H9 (cell line): Measurements from ENCODE around the gene SHB. TPM values are rescaled to one million over a fixed set of nuclear protein-coding genes. Genes with fewer than 3 reads are reported as not detected.

Experiments
- DNase-seq: peaks from one replicate; pipeline ENCODE4 v3.0.0-alpha.2; 2017
- H2AFZ ChIP-seq: one replicate; pipeline ENCODE4 v1.6.1; 2013; ENCODE audit warnings: mild to moderate bottlenecking, low read length, control low read depth, moderate library complexity
- H2AK5ac ChIP-seq: 2 replicates; pipeline ENCODE4 v1.6.1; 2013; ENCODE audit warnings: low read length, control low read depth, mixed read lengths; ENCODE audit not compliant: insufficient read length
- H2BK120ac ChIP-seq: one replicate; pipeline ENCODE4 v1.6.1; 2013; ENCODE audit warnings: low read depth, mild to moderate bottlenecking, low read length, control low read depth, inconsistent platforms; ENCODE audit not compliant: poor library complexity, severe bottlenecking
- H2BK12ac ChIP-seq: 2 replicates; pipeline ENCODE4 v1.6.1; 2013; ENCODE audit warnings: low read length, control low read depth, mixed read lengths, low read depth; ENCODE audit not compliant: insufficient read length
- H2BK15ac ChIP-seq: 2 replicates; pipeline ENCODE4 v1.6.1; 2013; ENCODE audit warnings: low read depth, low read length, control low read depth
- H2BK20ac ChIP-seq: one replicate; pipeline ENCODE4 v1.6.1; 2013; ENCODE audit warnings: low read depth, mild to moderate bottlenecking, low read length, control low read depth, inconsistent platforms; ENCODE audit not compliant: poor library complexity, severe bottlenecking
- H2BK5ac ChIP-seq: 2 replicates; pipeline ENCODE4 v1.6.1; 2013; ENCODE audit warnings: low read length, control low read depth, mixed read lengths; ENCODE audit not compliant: insufficient read length
- H3K14ac ChIP-seq: 2 replicates; pipeline ENCODE4 v1.6.1; 2013; ENCODE audit warnings: low read length, control low read depth; ENCODE audit not compliant: insufficient read depth
- H3K18ac ChIP-seq: 2 replicates; pipeline ENCODE4 v1.6.1; 2013; ENCODE audit warnings: low read depth, mild to moderate bottlenecking, mixed read lengths, low read length, control low read depth; ENCODE audit not compliant: insufficient read length
- H3K23ac ChIP-seq: 2 replicates; pipeline ENCODE4 v1.6.1; 2013; ENCODE audit warnings: low read length, control low read depth, mixed read lengths, low read depth; ENCODE audit not compliant: insufficient read length
- H3K23me2 ChIP-seq: 2 replicates; pipeline ENCODE4 v1.6.1; 2013; ENCODE audit warnings: low read depth, mild to moderate bottlenecking, mixed read lengths, low read length, control low read depth; ENCODE audit not compliant: insufficient read length, poor library complexity, severe bottlenecking
- H3K27ac ChIP-seq: 2 replicates; pipeline ENCODE4 v1.5.1; 2013; ENCODE audit warnings: low read length, control low read depth, mixed read lengths, low read depth; ENCODE audit not compliant: insufficient read length
- H3K27me3 ChIP-seq: 2 replicates; pipeline ENCODE4 v1.6.1; 2013; ENCODE audit warnings: low read length, control low read depth, inconsistent platforms; ENCODE audit not compliant: insufficient read depth
- H3K4ac ChIP-seq: 2 replicates; pipeline ENCODE4 v1.6.1; 2013; ENCODE audit warnings: low read depth, mild to moderate bottlenecking, control low read depth, inconsistent platforms, low read length, moderate library complexity
- H3K4me1 ChIP-seq: 2 replicates; pipeline ENCODE4 v1.6.1; 2013; ENCODE audit warnings: low read length, control low read depth, inconsistent platforms; ENCODE audit not compliant: insufficient read depth
- H3K4me2 ChIP-seq: 2 replicates; pipeline ENCODE4 v1.6.1; 2013; ENCODE audit warnings: low read length, control low read depth, mixed read lengths; ENCODE audit not compliant: insufficient read length, insufficient read depth
- H3K56ac ChIP-seq: 2 replicates; pipeline ENCODE4 v1.6.1; 2013; ENCODE audit warnings: low read depth, mild to moderate bottlenecking, mixed read lengths, low read length, control low read depth; ENCODE audit not compliant: insufficient read length
- H3K79me1 ChIP-seq: 2 replicates; pipeline ENCODE4 v1.6.1; 2013; ENCODE audit warnings: low read depth, mild to moderate bottlenecking, moderate library complexity, low read length, control low read depth, inconsistent platforms; ENCODE audit not compliant: insufficient read depth, poor library complexity, severe bottlenecking
- H3K79me2 ChIP-seq: 2 replicates; pipeline ENCODE4 v1.6.1; 2013; ENCODE audit warnings: low read length, control low read depth, inconsistent platforms; ENCODE audit not compliant: insufficient read depth
- H3K9ac ChIP-seq: 2 replicates; pipeline ENCODE4 v1.6.1; 2013; ENCODE audit warnings: low read length, control low read depth, mixed read lengths; ENCODE audit not compliant: insufficient read length; ENCODE audit errors: extremely low read depth
- H3K9me3 ChIP-seq: one replicate; pipeline ENCODE4 v1.6.1; 2013; ENCODE audit warnings: low read depth, low read length, inconsistent platforms; ENCODE audit not compliant: control insufficient read depth
- H3T11ph ChIP-seq: one replicate; pipeline ENCODE4 v1.6.1; 2013; ENCODE audit warnings: mild to moderate bottlenecking, low read length, control low read depth, inconsistent platforms
- H4K20me1 ChIP-seq: one replicate; pipeline ENCODE4 v1.6.1; 2013; ENCODE audit not compliant: control insufficient read depth, insufficient read length, insufficient read depth
- H4K5ac ChIP-seq: 2 replicates; pipeline ENCODE4 v1.6.1; 2013; ENCODE audit warnings: low read depth, mild to moderate bottlenecking, mixed read lengths, low read length, control low read depth; ENCODE audit not compliant: insufficient read length
- H4K8ac ChIP-seq: replicated peaks from 2 replicates; pipeline ENCODE4 v1.6.1; 2013; ENCODE audit warnings: low read length, control low read depth, mixed read lengths, low read depth; ENCODE audit not compliant: insufficient read length
- H4K91ac ChIP-seq: 2 replicates; pipeline ENCODE4 v1.6.1; 2013; ENCODE audit warnings: low read depth, mild to moderate bottlenecking, moderate library complexity, mixed read lengths, low read length, control low read depth; ENCODE audit not compliant: insufficient read length
- H3K27ac Mint-ChIP-seq, 3 experiments: 2 replicates in 2 of 3; 3 replicates in 1 of 3; pipeline ENCODE4 v1.8.0; 2020 to 2021; ENCODE audit warnings: mixed read lengths in 3 of 3, mild to moderate bottlenecking in 1 of 3, moderate library complexity in 1 of 3
- H3K27me3 Mint-ChIP-seq: 2 replicates; pipeline ENCODE4 v1.8.0; 2021; ENCODE audit warnings: low read depth, mild to moderate bottlenecking, moderate library complexity, mixed read lengths
- H3K36me3 Mint-ChIP-seq, 3 experiments: 2 replicates in 2 of 3; 3 replicates in 1 of 3; pipeline ENCODE4 v1.8.0; 2020 to 2021; ENCODE audit warnings: low read depth in 3 of 3, mixed read lengths in 3 of 3; ENCODE audit not compliant: insufficient read depth in 1 of 3
- H3K4me1 Mint-ChIP-seq, 2 experiments: 2 replicates each; pipeline ENCODE4 v1.8.0; 2020; ENCODE audit warnings: mixed read lengths in 2 of 2
- H3K4me3 Mint-ChIP-seq, 2 experiments: 2 replicates in 1 of 2; 3 replicates in 1 of 2; pipeline ENCODE4 v1.8.0; 2020 to 2021; ENCODE audit warnings: mild to moderate bottlenecking in 2 of 2, mixed read lengths in 2 of 2, moderate library complexity in 1 of 2
- H3K9me3 Mint-ChIP-seq, 2 experiments: 2 replicates in 1 of 2; 3 replicates in 1 of 2; pipeline ENCODE4 v1.8.0; 2020; ENCODE audit warnings: mild to moderate bottlenecking in 2 of 2, mixed read lengths in 2 of 2, moderate library complexity in 1 of 2
- WGBS: extraction: QIAGEN DNeasy Blood & Tissue Kit; methylation state at CpG from one replicate; pipeline ENCODE4 v1.1.7; 2013; ENCODE audit warnings: missing lambda C conversion rate, low lambda C conversion rate, mixed read lengths; ENCODE audit not compliant: insufficient read length; ENCODE audit errors: extremely low coverage; 5-methylcytosine and 5-hydroxymethylcytosine counted together
- total RNA-seq: library from RNA; stranded (reverse); gene quantifications from 2 replicates; pipeline ENCODE4 v1.2.1, GENCODE V29; 2021
- TF ChIP-seq, protein P1 (sequence below): fragments of 200-600 bp; sonication (generic); conservative IDR thresholded peaks from 3 replicates; pipeline ENCODE4 v1.8.0; 2021; ENCODE audit warnings: antibody characterized with exemption, mild to moderate bottlenecking

SHB gene
- total RNA-seq, 1 experiment from 2014 or later, result 14.6 TPM

DNA sequence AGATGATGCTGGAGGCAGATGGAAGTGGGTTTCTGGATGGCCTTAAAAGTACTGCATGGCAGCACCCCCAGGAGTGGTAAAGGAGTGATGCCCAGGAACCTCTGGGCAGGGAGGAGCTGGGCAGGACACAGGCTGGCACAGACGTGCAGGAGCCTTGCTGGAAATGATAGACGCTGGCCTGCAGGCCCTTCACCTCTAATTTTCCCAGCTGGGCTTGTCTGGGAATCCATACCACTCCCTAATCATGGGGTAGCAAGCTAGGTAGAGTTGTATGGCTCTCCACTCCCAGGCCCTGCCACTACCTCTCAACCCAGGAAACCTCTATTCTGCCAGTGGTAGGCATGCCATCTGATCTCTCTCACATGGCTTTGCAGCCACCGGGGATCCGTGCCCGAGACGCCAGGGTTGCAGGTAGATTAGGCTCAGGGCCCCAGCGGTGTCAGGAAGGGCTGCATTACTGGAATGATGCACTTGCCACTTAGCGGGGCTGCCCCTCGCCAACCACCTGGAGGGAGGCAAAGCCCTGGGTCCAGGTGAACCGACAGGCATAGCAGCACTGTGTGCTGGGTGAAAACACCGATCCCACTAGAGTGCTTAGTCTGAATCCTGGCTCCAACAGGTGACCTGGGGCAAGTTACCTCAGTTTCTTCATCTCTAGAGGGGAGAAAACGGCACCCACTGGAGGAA is 85.5 kb downstream of the SHB start:
- H4K8ac ChIP-seq, result no peak overlapping the region
- no peak overlapping the region for H3K56ac ChIP-seq
- Mint-ChIP-seq H3K36me3 (no peaks in the 10 kb centered on the region; a peak in 1 of 7 replicates), H3K4me3 (no peak overlapping the region), H3K27ac (peak overlapping the region in 1 of 3 experiments; percentile 57; a peak in 1 of 7 replicates), H3K9me3 (no peaks in the 10 kb centered on the region), H3K27me3 (no peaks in the 10 kb centered on the region), H3K4me1 (peaks cover 11 to 17% of the 10 kb centered on the region in 2 experiments)
- TF ChIP-seq, protein P1, sequence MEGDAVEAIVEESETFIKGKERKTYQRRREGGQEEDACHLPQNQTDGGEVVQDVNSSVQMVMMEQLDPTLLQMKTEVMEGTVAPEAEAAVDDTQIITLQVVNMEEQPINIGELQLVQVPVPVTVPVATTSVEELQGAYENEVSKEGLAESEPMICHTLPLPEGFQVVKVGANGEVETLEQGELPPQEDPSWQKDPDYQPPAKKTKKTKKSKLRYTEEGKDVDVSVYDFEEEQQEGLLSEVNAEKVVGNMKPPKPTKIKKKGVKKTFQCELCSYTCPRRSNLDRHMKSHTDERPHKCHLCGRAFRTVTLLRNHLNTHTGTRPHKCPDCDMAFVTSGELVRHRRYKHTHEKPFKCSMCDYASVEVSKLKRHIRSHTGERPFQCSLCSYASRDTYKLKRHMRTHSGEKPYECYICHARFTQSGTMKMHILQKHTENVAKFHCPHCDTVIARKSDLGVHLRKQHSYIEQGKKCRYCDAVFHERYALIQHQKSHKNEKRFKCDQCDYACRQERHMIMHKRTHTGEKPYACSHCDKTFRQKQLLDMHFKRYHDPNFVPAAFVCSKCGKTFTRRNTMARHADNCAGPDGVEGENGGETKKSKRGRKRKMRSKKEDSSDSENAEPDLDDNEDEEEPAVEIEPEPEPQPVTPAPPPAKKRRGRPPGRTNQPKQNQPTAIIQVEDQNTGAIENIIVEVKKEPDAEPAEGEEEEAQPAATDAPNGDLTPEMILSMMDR, result no peak
- no peak for DNase-seq
- H2BK120ac ChIP-seq, result no peak overlapping the region
- H3K4ac ChIP-seq, result no peak overlapping the region
- no peak overlapping the region for H4K5ac ChIP-seq
- no peak overlapping the region for H3K23ac ChIP-seq
- no peak overlapping the region for H3T11ph ChIP-seq
- no peaks in the 10 kb centered on the region; the same call in 1 of the 2 replicates for H3K79me2 ChIP-seq
- H2AFZ ChIP-seq, result no peak overlapping the region
- H3K27ac ChIP-seq, result no peak overlapping the region
- H3K27me3 ChIP-seq, result no peaks in the 10 kb centered on the region
- H3K23me2 ChIP-seq, result no peaks in the 10 kb centered on the region
- H3K9me3 ChIP-seq, result no peaks in the 10 kb centered on the region
- no peak overlapping the region for H3K9ac ChIP-seq
- H4K20me1 ChIP-seq, result no peaks in the 10 kb centered on the region
- no peak overlapping the region for H2AK5ac ChIP-seq
- no peak overlapping the region; the same call in 1 of the 2 replicates for H3K14ac ChIP-seq
- WGBS, result no CpG with 5 or more reads among the region's 12 CpGs
- no peak overlapping the region for H4K91ac ChIP-seq
- H2BK15ac ChIP-seq, result no peak overlapping the region
- H2BK12ac ChIP-seq, result no peak overlapping the region
- no peaks in the 10 kb centered on the region for H3K79me1 ChIP-seq
- no peak overlapping the region for H2BK5ac ChIP-seq
- no peaks in the 10 kb centered on the region for H3K4me1 ChIP-seq
- H3K4me2 ChIP-seq, result no peak overlapping the region
- H3K18ac ChIP-seq, result no peak overlapping the region
- H2BK20ac ChIP-seq, result no peak overlapping the region
